ENCODE results near the gene HPCAL1.

HPCAL1 gene

GRCh38 chr2:10375570-10376281 is 73.0 kb downstream of the HPCAL1 start:
- TF ChIP-seq YY1 (IDR thresholded peaks at IDR 0.05; ENCODE audit: low read depth): no peak
- TF ChIP-seq EP300 (IDR thresholded peaks at IDR 0.05; ENCODE audit: borderline replicate concordance): no peak
- TF ChIP-seq NFIC (IDR thresholded peaks at IDR 0.05): no peak
- no peak for TF ChIP-seq CREB1 (IDR thresholded peaks at IDR 0.05; ENCODE audit: low read depth)
- no peak for TF ChIP-seq CEBPB (IDR thresholded peaks at IDR 0.05)
- TF ChIP-seq REST (IDR thresholded peaks at IDR 0.05; ENCODE audit: low read depth): no peak
- no peak for TF ChIP-seq TEAD4 (IDR thresholded peaks at IDR 0.05)
- no peak for TF ChIP-seq TCF12 (IDR thresholded peaks at IDR 0.05; ENCODE audit: low read depth)
- no peak for TF ChIP-seq FOXM1 (IDR thresholded peaks at IDR 0.05; ENCODE audit: borderline replicate concordance, low read depth)
- TF ChIP-seq, protein P1, sequence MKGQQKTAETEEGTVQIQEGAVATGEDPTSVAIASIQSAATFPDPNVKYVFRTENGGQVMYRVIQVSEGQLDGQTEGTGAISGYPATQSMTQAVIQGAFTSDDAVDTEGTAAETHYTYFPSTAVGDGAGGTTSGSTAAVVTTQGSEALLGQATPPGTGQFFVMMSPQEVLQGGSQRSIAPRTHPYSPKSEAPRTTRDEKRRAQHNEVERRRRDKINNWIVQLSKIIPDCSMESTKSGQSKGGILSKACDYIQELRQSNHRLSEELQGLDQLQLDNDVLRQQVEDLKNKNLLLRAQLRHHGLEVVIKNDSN (IDR thresholded peaks at IDR 0.05): no peak
- no peak for TF ChIP-seq EGR1 (IDR thresholded peaks at IDR 0.05)

DNA sequence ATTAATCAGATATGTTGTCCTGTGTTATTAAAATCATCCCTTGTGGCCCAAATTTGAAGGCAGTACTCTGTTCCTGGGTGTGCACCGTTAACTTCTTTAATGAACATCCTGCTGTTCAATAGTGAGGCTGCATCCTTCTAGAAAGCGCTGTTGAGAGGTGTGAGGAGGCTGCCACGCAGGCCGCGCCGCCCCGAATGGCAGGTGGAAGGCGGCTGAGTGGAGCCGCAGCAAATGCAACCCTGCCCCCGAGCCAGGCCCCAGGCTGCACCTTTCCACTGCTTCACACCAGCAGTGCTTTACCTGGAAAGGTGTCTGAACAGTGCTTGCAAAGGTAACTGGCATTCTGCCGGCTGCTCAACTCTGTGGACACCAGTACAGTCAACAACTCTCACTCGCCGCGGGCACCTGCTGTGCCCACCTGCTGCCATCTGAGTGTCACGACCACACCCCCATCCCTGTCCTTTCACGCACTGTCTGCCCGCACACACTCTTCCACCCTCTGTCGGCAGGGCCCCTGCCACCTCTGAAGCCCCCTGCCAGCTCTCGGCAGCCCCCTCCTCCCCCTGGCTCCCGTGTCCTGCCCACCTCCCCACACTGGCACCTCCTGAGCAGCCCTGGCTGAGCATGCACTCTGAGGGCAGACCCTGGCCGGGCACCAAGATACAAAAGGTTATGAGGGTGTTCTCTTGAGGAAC is 74.5 kb downstream of the HPCAL1 start:
- no peak for TF ChIP-seq YY1 (IDR thresholded peaks at IDR 0.05; ENCODE audit: low read depth)
- TF ChIP-seq, protein P1 (IDR thresholded peaks at IDR 0.05): no peak
- no peak for TF ChIP-seq EGR1 (IDR thresholded peaks at IDR 0.05)
- TF ChIP-seq CEBPB (IDR thresholded peaks at IDR 0.05): no peak
- TF ChIP-seq FOXM1 (IDR thresholded peaks at IDR 0.05; ENCODE audit: borderline replicate concordance, low read depth): no peak
- TF ChIP-seq CREB1 (IDR thresholded peaks at IDR 0.05; ENCODE audit: low read depth): no peak
- TF ChIP-seq REST (IDR thresholded peaks at IDR 0.05; ENCODE audit: low read depth): no peak
- no peak for TF ChIP-seq TEAD4 (IDR thresholded peaks at IDR 0.05)
- TF ChIP-seq RAD21 (IDR thresholded peaks at IDR 0.05; ENCODE audit: low read depth): no peak
- no peak for TF ChIP-seq TAF1 (IDR thresholded peaks at IDR 0.05; ENCODE audit: low read depth)
- TF ChIP-seq, protein P2, sequence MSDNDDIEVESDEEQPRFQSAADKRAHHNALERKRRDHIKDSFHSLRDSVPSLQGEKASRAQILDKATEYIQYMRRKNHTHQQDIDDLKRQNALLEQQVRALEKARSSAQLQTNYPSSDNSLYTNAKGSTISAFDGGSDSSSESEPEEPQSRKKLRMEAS (IDR thresholded peaks at IDR 0.05): no peak
- TF ChIP-seq EP300 (IDR thresholded peaks at IDR 0.05; ENCODE audit: borderline replicate concordance): no peak
- TF ChIP-seq NFIC (IDR thresholded peaks at IDR 0.05): no peak
- no peak for TF ChIP-seq ZBTB7A (IDR thresholded peaks at IDR 0.05; ENCODE audit: low read depth)
- TF ChIP-seq TCF12 (IDR thresholded peaks at IDR 0.05; ENCODE audit: low read depth): no peak

DNA sequence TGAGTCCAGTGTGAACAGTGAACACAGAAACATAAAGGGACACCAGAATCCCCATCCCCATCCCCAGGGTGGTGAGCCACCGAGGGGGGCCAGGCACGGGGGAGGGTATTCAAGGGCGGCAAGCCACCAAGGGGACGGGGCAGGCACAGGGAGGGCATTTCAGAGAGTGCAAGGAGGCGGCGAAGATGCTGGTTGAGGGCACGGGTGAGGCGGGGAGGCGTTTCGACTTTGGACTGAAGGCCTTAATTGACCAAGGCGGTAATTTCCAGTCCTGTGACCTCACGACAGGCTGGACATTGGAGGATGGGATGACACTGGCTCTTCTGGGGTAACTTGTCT is 75.0 kb downstream of the HPCAL1 start:
- TF ChIP-seq CREB1 (IDR thresholded peaks at IDR 0.05; ENCODE audit: low read depth) (no peak), TCF12 (IDR thresholded peaks at IDR 0.05; ENCODE audit: low read depth) (no peak), FOXM1 (IDR thresholded peaks at IDR 0.05; ENCODE audit: borderline replicate concordance, low read depth) (no peak), TEAD4 (IDR thresholded peaks at IDR 0.05) (no peak), EP300 (IDR thresholded peaks at IDR 0.05; ENCODE audit: borderline replicate concordance) (no peak), TAF1 (IDR thresholded peaks at IDR 0.05; ENCODE audit: low read depth) (no peak), REST (IDR thresholded peaks at IDR 0.05; ENCODE audit: low read depth) (no peak), RAD21 (IDR thresholded peaks at IDR 0.05; ENCODE audit: low read depth) (no peak), YY1 (IDR thresholded peaks at IDR 0.05; ENCODE audit: low read depth) (no peak), ZBTB7A (IDR thresholded peaks at IDR 0.05; ENCODE audit: low read depth) (no peak), EGR1 (IDR thresholded peaks at IDR 0.05) (no peak), NFIC (IDR thresholded peaks at IDR 0.05) (no peak), CEBPB (IDR thresholded peaks at IDR 0.05) (no peak)
- TF ChIP-seq, protein P1 (IDR thresholded peaks at IDR 0.05): no peak
- TF ChIP-seq, protein P2 (IDR thresholded peaks at IDR 0.05): no peak
